HCT116 (cell line): ENCODE data around the gene ADAM15. TPM values are rescaled to one million over a fixed set of nuclear protein-coding genes. Genes with fewer than 3 reads are reported as not detected.

Source experiments
- ATAC-seq: fragments of 200-7000 bp; cut with Tn5 transposase; 2 replicates; pipeline ENCODE4 v1.9.1; 2020; ENCODE audit warnings: mild to moderate bottlenecking, moderate library complexity
- BruUV-seq: library from RNA; stranded (reverse); fragments of 400-500 nt; replicated peaks from 2 replicates; lab custom pipeline; 2021; lab: Mats Ljungman, UMichigan
- CTCF ChIA-PET: fragments of 300-600 bp; sonication (Branson Sonifier 250); formaldehyde crosslinking; loops from one replicate; lab custom pipeline; 2021; ENCODE audit warnings: antibody characterized with exemption; lab: Charles Lee
- POLR2A ChIA-PET: fragments of 300-600, 350-600 bp; sonication (Branson Sonifier 250); formaldehyde crosslinking; loops from one replicate; lab custom pipeline; 2021; ENCODE audit warnings: antibody characterized with exemption; lab: Charles Lee
- RAD21 ChIA-PET, 2 experiments: fragments of 300-600 bp; sonication (Branson Sonifier 250); formaldehyde crosslinking; loops; one replicate each; lab custom pipeline; 2023; ENCODE audit warnings: low total read pairs in 2 of 2; ENCODE audit not compliant: uncharacterized antibody in 2 of 2, unreplicated experiment in 2 of 2, low non-redundant PET in 1 of 2; lab: Charles Lee
- DNase-seq: peaks from one replicate; pipeline ENCODE4 v3.0.0-alpha.2; 2010; ENCODE audit warnings: low read depth, low spot score
- H2AFZ ChIP-seq: fragments of 200-600 bp; shearing (Covaris generic), sonication (generic); 2 replicates; pipeline ENCODE4 v1.6.1; 2017; ENCODE audit warnings: low read depth, mixed run types, mixed read lengths, antibody characterized with exemption, low read length; ENCODE audit not compliant: poor library complexity, severe bottlenecking
- H3K27ac ChIP-seq: 2 replicates; pipeline ENCODE4 v1.5.1; 2012; ENCODE audit warnings: low read depth, low read length
- H3K27me3 ChIP-seq: fragments of 200-600 bp; sonication (generic); 2 replicates; pipeline ENCODE4 v1.6.1; 2016; ENCODE audit warnings: mixed run types, low read length, mixed read lengths; ENCODE audit not compliant: insufficient read depth
- H3K36me3 ChIP-seq, 2 experiments: fragments of 200-500 bp in 1 of 2; fragments of 200-600 bp in 1 of 2; sonication (Bioruptor generic) in 1 of 2; sonication (generic) in 1 of 2; 2 replicates each; pipeline versions ENCODE4 v1.5.1 to v1.6.1; 2014 to 2016; ENCODE audit warnings: low read length in 2 of 2, inconsistent platforms in 1 of 2, mixed read lengths in 1 of 2, mixed run types in 1 of 2; ENCODE audit not compliant: insufficient read depth in 2 of 2, control insufficient read depth in 1 of 2
- H3K4me1 ChIP-seq, 2 experiments: fragments of 200-600 bp in 1 of 2; sonication (generic) in 1 of 2; 2 replicates each; pipeline versions ENCODE4 v1.5.1 to v1.6.1; 2012 to 2017; ENCODE audit warnings: low read length in 2 of 2, inconsistent platforms in 1 of 2, mild to moderate bottlenecking in 1 of 2, mixed read lengths in 1 of 2, mixed run types in 1 of 2, moderate library complexity in 1 of 2; ENCODE audit not compliant: insufficient read depth in 2 of 2, control insufficient read depth in 1 of 2
- H3K4me2 ChIP-seq: fragments of 200-600 bp; sonication (generic); 2 replicates; pipeline ENCODE4 v1.6.1; 2017; ENCODE audit warnings: mixed run types, low read length, mixed read lengths
- H3K4me3 ChIP-seq, 2 experiments: fragments of 200-600 bp in 1 of 2; sonication (generic) in 1 of 2; replicated peaks in 1 of 2; 2 replicates each; pipeline ENCODE4 v1.5.1; 2011 to 2016; ENCODE audit warnings: low read length in 2 of 2, control low read depth in 1 of 2, low read depth in 1 of 2, mild to moderate bottlenecking in 1 of 2, mixed read lengths in 1 of 2, mixed run types in 1 of 2
- H3K79me2 ChIP-seq: fragments of 200-600 bp; sonication (generic); 2 replicates; pipeline ENCODE4 v1.6.1; 2017; ENCODE audit warnings: mild to moderate bottlenecking, mixed run types, low read length, moderate library complexity, mixed read lengths; ENCODE audit not compliant: insufficient read depth
- H3K9ac ChIP-seq: fragments of 200-600 bp; sonication (generic); 2 replicates; pipeline ENCODE4 v1.6.1; 2016; ENCODE audit warnings: low read length, mixed read lengths
- H3K9me2 ChIP-seq: fragments of 200-600 bp; sonication (generic), shearing (Covaris generic); 2 replicates; pipeline ENCODE4 v1.6.1; 2017; ENCODE audit warnings: mixed run types, mild to moderate bottlenecking, moderate library complexity; ENCODE audit not compliant: insufficient read depth
- H3K9me3 ChIP-seq, 2 experiments: fragments of 200-500 bp in 1 of 2; fragments of 200-600 bp in 1 of 2; sonication (Bioruptor generic) in 1 of 2; sonication (generic) in 1 of 2; 2 replicates each; pipeline ENCODE4 v1.6.1; 2014 to 2017; ENCODE audit warnings: low read length in 2 of 2, mixed read lengths in 2 of 2, inconsistent platforms in 1 of 2, low read depth in 1 of 2, mild to moderate bottlenecking in 1 of 2, mixed run types in 1 of 2, moderate library complexity in 1 of 2; ENCODE audit not compliant: control insufficient read depth in 1 of 2, insufficient read depth in 1 of 2
- H4K20me1 ChIP-seq: fragments of 200-600 bp; sonication (generic), shearing (Covaris generic); 2 replicates; pipeline ENCODE4 v1.6.1; 2017; ENCODE audit warnings: mixed run types, mild to moderate bottlenecking, moderate library complexity; ENCODE audit not compliant: insufficient read depth
- CEBPB ChIP-seq: IDR thresholded peaks from 2 replicates; pipeline ENCODE4 v1.6.1; 2012; ENCODE audit warnings: low read depth
- CTCF ChIP-seq, 3 experiments: fragments of 200-600 bp in 1 of 3; sonication (generic) in 1 of 3; IDR thresholded peaks in 2 of 3; conservative IDR thresholded peaks in 1 of 3; 2 replicates each; pipeline ENCODE4 v1.5.1; 2012 to 2017; ENCODE audit warnings: low read depth in 2 of 3, low read length in 2 of 3, antibody characterized with exemption in 1 of 3, borderline replicate concordance in 1 of 3, control low read depth in 1 of 3, mild to moderate bottlenecking in 1 of 3, mixed read lengths in 1 of 3, mixed run types in 1 of 3, moderate library complexity in 1 of 3; ENCODE audit not compliant: insufficient read depth in 1 of 3
- POLR2AphosphoS5 ChIP-seq: IDR thresholded peaks from 2 replicates; pipeline ENCODE4 v1.6.1; 2011; ENCODE audit warnings: mild to moderate bottlenecking, low read depth, low read length, moderate library complexity
- YY1 ChIP-seq: IDR thresholded peaks from 2 replicates; pipeline ENCODE4 v1.6.1; 2011; ENCODE audit warnings: low read length, low read depth, moderate library complexity, mild to moderate bottlenecking; ENCODE audit not compliant: insufficient replicate concordance; ENCODE audit errors: extremely low read depth
- intact Hi-C: fragments of 100-400 bp; cut with micrococcal nuclease; formaldehyde crosslinking; loops from 2 replicates; pipeline ENCODE4 v1.10.0; 2022
- total RNA-seq: library from RNA; stranded (reverse); gene quantifications from one replicate; pipeline ENCODE4 v1.2.1, GENCODE V29; 2021; ENCODE audit not compliant: unreplicated experiment

Gene ADAM15
- total RNA-seq, 1 experiment from 2014 or later: 149 TPM

- intact Hi-C loops: loop anchor here (1.0 to 5.0 kb wide), 7 partner anchors 14 to 528 kb away; partner anchors contain the start of genes CKS1B and UBE2Q1
- ChIA-PET RAD21 (interaction anchor here (0.6 to 1.5 kb wide), 10 partner anchors 21 to 1258 kb away, joined by 3 to 12 read pairs (median 6); partner anchors contain the start of genes ADAM15 (in 1 of the 2) and EFNA4 (in 1 of the 2)), CTCF (interaction anchor here (0.6 to 3.1 kb wide), 47 partner anchors 9 to 538 kb away, joined by 3 to 52 read pairs (median 4); partner anchors contain the start of genes ADAM15, EFNA1, EFNA4 and KRTCAP2)
- ATAC-seq (peak; percentile 81), DNase-seq (peak; percentile 88)
- Histone ChIP-seq H3K9me3 (no peaks in the 10 kb centered on the region), H4K20me1 (no peaks in the 10 kb centered on the region), H3K4me3 (peak overlapping the region; percentile 61 to 67), H2AFZ (peak overlapping the region; percentile 79), H3K4me2 (peak overlapping the region; percentile 90), H3K27ac (peak overlapping the region; percentile 67), H3K9ac (peak overlapping the region; percentile 79), H3K9me2 (no peaks in the 10 kb centered on the region)
- no TSS peak for BruUV-seq
- no peak for TF ChIP-seq CEBPB
- peak; percentile 74 for TF ChIP-seq YY1
- peak in 2 of 3 experiments; percentile 86 to 87; a peak in 4 of 6 replicates for TF ChIP-seq CTCF (IDR thresholded peaks at IDR 0.05 in 2 of 3, conservative IDR thresholded peaks at IDR 0.05 in 1 of 3; ENCODE audit: borderline replicate concordance in 1 of 3, insufficient read depth in 1 of 3, low read depth in 2 of 3, low read length in 2 of 3)
- TF ChIP-seq POLR2AphosphoS5: peak; percentile 77
- TF ChIP-seq, all 23 proteins: peak for 3
- H3K36me3 ChIP-seq: peaks cover 0 to 6% of the 10 kb centered on the region in 2 experiments; a peak in 1 of 4 replicates
- POLR2A ChIA-PET: interaction anchor here (1.0 to 1.9 kb wide), 7 partner anchors 18 to 111 kb away, joined by 3 to 7 read pairs (median 5); partner anchors contain the start of gene KRTCAP2
- no peaks in the 10 kb centered on the region; the same call in 1 of the 2 replicates for H3K79me2 ChIP-seq
- peaks cover 29 to 60% of the 10 kb centered on the region in 2 experiments for H3K4me1 ChIP-seq
- no peaks in the 10 kb centered on the region for H3K27me3 ChIP-seq
Measured at GRCh38 chr1:155084722-155085503, 33.8 kb downstream of the ADAM15 start.
